ENCODE measurements around the gene EXD3.

EXD3 gene

GRCh38 chr9:137432687-137433348 is 9.9 kb upstream of the EXD3 start:
- DNase-seq (ENCODE audit: low read depth): no peak

GRCh38 chr9:137431416-137431931 is 8.5 kb upstream of the EXD3 start:
- DNase-seq (ENCODE audit: low read depth): no peak

- no peak for DNase-seq (ENCODE audit: low read depth)
These were observed 7.9 kb upstream of the EXD3 start for GRCh38 chr9:137430723-137431415.

- DNase-seq (ENCODE audit: low read depth): no peak
These were observed 7.2 kb upstream of the EXD3 start for GRCh38 chr9:137429974-137430722.

DNA sequence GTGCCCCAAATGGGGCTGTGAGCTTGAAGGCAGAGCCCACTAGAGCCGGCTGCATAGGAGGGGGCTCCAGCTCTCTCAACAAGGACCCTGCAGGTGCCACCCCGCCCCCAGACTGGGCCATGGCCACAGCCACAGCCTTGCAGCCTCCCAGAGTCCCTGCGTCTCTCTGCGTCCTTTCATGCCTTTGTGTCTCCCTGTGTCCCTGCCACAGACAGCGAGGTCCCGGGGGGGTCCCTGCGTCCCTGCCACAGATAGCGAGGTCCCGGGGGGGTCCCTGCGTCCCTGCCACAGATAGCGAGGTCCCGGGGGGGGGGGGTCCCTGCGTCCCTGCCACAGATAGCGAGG is 6.6 kb upstream of the EXD3 start:
- DNase-seq (ENCODE audit: low read depth): no peak

GRCh38 chr9:137428841-137429545 is 6.0 kb upstream of the EXD3 start:
- DNase-seq (ENCODE audit: low read depth): no peak

- DNase-seq (ENCODE audit: low read depth): no peak
These were observed 5.3 kb upstream of the EXD3 start for GRCh38 chr9:137428311-137428630.

DNA sequence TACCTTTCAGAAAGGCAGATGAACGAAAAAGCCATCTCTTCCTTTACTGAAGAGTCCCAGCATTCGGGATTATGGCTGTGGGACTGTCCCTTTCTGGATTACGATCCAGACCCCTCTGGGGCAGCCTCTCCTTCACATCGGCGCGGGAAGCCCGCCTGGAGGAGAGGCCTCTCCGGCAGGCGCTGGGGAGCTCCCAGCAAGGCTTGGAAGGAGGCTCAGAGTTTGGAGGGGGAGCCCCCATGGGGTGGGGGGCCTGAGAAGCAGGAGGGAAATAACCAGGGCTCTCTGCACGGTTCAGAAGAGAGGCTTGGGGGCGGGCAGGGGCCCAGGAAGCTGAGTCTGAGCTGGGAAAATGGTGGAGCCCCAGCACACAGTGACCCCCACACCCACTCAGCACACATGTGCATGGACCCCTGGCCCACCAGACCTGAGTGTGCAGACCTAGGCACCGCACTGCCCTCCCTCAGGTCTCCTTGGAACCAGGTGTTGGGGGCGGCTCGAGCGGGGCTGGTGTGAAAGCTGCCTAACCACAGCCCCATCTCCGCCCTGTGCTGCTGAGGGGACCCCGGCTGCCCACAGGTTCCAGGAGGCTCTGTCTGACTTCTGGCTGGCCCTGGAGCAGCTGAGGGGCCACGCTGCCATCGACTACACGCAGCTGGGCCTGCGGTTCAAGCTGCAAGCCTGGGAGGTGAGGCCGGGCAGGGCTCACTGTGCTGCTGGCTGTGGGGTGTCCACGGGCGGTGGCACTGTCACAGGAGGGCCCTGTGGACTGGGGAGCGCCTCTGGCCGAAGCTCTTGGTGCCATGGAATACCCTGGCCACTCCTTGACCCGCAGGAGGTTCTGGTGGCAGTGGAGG is 4.7 kb upstream of the EXD3 start:
- no peak for DNase-seq (ENCODE audit: low read depth)

GRCh38 chr9:137426018-137426681 is 3.2 kb upstream of the EXD3 start:
- DNase-seq (ENCODE audit: low read depth): no peak

- no peak for DNase-seq (ENCODE audit: low read depth)
These were observed 741 bp upstream of the EXD3 start for GRCh38 chr9:137423514-137424291.

GRCh38 chr9:137421838-137422603 is 941 bp downstream of the EXD3 start:
- no peak for DNase-seq (ENCODE audit: low read depth)

- no peak for DNase-seq (ENCODE audit: low read depth)
These were observed 5.6 kb downstream of the EXD3 start for GRCh38 chr9:137417161-137418021.

DNA sequence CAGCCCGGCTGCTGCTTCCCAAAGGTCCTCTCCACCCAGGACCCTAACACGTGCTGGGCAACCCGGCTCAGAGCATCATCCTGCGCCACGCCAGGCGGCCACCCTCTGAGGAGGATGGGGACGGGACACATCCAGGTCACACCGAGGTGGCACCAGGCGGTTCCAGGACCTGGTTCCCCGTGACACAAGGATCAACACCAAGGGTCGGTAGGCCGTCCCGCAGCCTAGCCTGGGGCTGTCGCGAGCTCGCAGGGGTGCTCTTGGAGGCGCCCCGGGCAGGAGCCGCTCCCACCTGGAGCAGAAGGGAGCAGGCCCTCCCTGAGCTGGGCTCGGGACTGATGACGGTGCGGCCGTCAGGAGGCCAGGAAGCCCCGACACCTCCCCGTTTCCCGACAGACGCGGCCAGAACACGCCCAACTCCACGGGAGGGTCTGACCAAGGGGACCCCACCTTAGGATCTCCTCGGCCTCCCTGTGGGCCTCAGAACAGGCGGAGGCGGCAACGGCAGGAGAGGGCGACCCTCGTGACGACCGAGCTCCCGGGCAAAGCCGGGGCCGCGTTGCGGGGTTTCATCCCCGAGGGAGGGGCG is 6.3 kb downstream of the EXD3 start:
- no peak for DNase-seq (ENCODE audit: low read depth)

GRCh38 chr9:137416006-137416562 is 6.9 kb downstream of the EXD3 start:
- DNase-seq (ENCODE audit: low read depth): no peak

DNA sequence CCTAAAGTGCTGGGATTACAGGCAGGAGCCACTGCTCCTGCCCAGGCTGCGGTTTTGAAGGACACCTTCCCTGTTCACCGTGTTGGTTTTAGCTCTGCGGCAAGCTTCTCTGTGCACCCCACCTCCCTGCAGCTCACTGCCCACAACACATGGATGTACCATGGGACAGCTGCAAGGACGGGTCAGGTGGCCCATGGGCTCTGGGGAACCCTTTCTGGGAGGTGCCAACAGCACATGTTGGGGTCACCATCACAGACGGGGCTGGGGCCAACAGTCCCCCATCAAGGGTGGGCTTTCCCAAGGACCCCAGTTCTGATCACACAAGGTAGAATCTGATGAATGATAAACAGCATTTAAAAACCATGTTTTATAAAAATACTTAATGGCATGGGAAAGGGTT is 7.5 kb downstream of the EXD3 start:
- DNase-seq (ENCODE audit: low read depth): no peak

DNA sequence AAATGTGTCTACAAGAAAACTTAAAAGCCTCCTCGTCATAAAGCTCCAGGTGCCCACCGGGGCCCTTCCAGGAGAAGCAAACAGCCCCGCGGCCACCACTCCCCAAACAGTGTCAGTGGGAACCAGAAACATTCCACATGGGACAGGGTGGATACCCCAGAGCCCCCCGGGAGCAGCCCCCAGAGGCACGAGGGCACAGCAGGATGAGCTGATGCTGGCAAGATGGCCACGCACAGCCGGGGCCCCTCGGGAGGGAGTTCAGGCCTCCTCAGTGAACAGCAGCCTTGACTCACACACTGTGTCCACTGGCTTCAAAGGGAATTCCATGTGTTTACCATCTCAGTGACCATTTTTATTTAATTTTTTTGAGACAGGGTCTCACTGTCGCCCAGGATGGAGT is 10.5 kb downstream of the EXD3 start:
- DNase-seq (ENCODE audit: low read depth): no peak

DNA sequence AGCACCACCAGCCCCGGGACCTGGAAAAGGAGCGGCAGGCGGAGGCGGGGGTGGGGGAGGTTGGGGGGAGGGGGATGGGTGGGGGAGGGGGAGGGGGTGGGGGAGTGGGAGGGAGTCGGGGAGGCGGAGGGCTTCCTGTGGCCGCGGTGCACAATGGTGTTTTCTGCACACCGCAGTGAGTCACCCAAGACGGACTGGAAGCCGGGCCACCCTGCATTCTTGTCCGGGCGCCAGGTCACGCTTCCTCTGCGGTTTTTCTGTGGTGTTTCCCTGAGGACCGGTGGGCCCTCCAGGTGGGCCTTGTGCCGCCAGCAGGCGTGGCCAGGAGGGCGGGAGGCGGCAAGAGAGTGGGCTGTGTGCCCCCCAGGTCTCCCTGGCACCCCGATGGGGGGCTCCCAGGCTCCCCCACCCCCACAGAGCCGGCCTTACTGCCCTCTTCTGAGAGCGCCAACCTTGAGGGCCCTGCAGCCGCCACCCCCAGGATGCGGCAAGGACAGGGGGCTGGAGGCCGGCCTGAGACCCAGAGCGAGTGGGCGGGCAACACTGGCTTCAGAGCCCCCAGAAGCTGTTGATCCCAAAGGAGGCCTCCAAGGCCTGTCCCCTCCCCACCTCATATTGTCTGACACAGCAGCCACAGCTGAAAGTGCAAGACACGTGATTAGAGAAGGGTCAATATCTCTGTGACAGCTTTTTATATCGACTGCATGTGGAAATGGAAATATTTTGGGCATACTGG is 11.1 kb downstream of the EXD3 start:
- DNase-seq (ENCODE audit: low read depth): no peak

All from activated T-cell treated with anti-CD3 and anti-CD28 coated beads for 24 hours (primary cell).